LNCAP (cell line): ENCODE results near the gene TOP2A.

Experiments used
- CTCF ChIP-seq: fragments of 450-650 bp; IDR thresholded peaks from 2 replicates; pipeline ENCODE4 v1.5.1; 2017; ENCODE audit warnings: mild to moderate bottlenecking

The TOP2A gene

GRCh38 chr17:40348136-40348504 lies 69.6 kb downstream of the TOP2A start:
- TF ChIP-seq CTCF = no peak

GRCh38 chr17:40347319-40348135 lies 70.2 kb downstream of the TOP2A start:
- no peak for TF ChIP-seq CTCF

DNA sequence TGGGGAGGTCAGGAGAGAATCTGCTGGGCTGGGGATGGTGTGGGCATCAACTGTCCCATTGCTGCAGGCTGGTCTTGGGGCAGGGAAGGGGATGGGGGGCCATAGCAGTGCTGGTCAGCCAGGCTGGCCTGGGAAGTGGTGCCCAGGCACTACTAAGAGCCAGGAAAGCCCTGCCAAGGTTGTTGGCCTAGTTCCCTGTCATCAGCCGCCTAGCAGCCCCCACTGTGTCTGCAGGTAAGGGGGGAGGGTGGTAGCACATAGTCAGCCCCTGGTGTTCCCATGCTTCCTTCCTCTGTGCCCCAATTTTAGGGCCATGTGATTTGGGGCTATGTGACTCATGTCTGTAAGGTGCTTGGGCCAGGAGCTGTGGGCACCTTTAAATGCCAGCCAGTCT lies 70.9 kb downstream of the TOP2A start:
- no peak for TF ChIP-seq CTCF

- no peak for TF ChIP-seq CTCF
These were observed 71.5 kb downstream of the TOP2A start for GRCh38 chr17:40345994-40346764.

DNA sequence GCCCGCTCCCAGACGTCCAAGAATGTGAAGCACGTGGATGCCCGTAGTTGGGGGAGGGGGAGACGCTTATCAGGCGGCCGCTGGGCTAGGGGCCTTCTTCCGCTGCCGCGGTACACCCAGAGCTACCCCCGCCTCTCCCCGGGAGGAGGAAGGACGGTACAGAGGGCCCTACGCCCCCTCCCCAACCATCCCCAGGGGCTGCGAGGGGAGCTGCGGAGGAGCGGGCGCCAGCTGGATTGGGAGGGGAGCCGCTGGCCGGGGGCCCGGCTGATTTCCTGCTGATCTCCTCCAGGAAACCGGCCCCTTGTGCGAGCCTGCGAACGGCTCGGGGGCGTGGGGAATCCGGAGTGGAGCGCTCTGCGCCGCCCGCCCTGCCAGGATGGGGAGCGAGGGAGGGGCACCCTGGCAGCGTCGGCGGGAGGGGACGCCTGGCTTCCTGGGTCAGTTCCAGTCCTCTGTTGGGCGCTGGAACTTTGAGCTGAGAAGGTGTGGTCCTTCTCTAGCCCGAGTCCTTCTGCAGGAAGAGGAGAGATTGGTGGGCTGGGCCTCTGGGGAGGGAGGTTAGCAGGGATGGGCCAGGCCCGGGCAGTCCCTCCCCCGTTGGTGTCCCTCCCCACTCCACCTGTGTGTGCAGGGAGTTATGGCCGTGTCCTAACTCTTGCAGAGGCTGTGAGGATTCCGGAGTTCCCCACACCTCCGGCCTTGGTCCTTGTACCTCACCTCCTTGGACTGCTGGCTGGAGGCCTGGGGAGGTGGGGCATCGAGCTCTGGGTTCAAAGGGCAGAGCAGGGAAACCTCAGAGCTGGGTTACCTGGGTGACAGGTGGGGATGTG lies 72.3 kb downstream of the TOP2A start:
- no peak for TF ChIP-seq CTCF

DNA sequence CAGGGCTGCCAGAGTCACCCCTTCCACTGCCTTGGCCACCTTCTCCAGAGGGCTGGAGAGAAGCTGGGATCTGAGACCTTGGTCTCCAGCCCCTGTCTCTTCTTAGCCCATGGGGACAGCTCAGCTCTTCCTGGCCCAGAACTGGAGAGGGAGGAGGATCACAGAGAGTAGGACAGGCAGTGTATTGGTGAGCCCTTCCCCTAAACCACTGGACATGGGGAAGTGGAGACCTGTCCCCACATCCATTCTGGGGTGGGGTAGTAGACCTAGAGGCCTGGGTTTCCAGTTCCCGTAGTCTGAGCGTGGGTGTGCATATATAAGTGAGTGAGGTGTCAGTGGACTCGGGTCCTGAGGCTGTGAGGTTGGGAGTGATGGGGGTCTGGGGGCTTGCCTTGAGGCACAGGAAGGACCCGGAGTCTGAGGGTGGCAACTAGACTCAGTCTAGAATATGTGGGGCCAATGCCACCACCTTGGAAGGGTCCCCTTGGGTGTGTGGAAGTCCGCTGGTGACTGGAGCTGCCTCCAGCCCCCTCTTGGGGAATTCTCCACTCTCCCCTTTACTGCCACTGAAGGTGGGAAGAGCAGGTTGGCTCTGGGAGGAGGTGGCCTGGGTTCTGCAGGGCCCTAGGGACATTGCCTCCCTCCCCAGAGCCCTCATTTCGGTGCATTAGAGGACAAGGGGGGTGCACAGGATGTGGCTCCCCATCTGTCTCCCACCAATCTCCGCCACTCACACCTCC lies 73.1 kb downstream of the TOP2A start:
- TF ChIP-seq CTCF = no peak
